HepG2 (cell line): ENCODE data around the gene JSRP1. TPM values are rescaled to one million over a fixed set of nuclear protein-coding genes. Genes with fewer than 3 reads are reported as not detected.

Experiments used
- ARNT2 ChIP-seq: sonication (generic); formaldehyde crosslinking; IDR thresholded peaks from 2 replicates; pipeline ENCODE4 v1.8.0; 2022; ENCODE audit warnings: mild to moderate bottlenecking, low read depth, missing genetic modification reagents, moderate library complexity
- EP300 ChIP-seq, 3 experiments: sonication (generic) in 1 of 3; formaldehyde crosslinking in 1 of 3; IDR thresholded peaks; 2 replicates each; pipeline versions ENCODE4 v1.5.1 to v1.6.1; 2011 to 2020; ENCODE audit warnings: low read depth in 2 of 3, low read length in 2 of 3, borderline replicate concordance in 1 of 3, improper control_type of control experiment in 1 of 3, mild to moderate bottlenecking in 1 of 3, missing genetic modification reagents in 1 of 3, moderate library complexity in 1 of 3
- HIVEP1 ChIP-seq: sonication (generic); formaldehyde crosslinking; IDR thresholded peaks from 2 replicates; pipeline ENCODE4 v1.4.0; 2020; ENCODE audit warnings: mild to moderate bottlenecking, missing genetic modification reagents
- HOXA7 ChIP-seq: sonication (generic); formaldehyde crosslinking; IDR thresholded peaks from 2 replicates; pipeline ENCODE4 v1.8.1; 2022; ENCODE audit warnings: mild to moderate bottlenecking, missing genetic modification reagents, moderate library complexity
- IKZF4 ChIP-seq: sonication (generic); formaldehyde crosslinking; IDR thresholded peaks from 2 replicates; pipeline ENCODE4 v1.5.1; 2020; ENCODE audit warnings: borderline replicate concordance, mild to moderate bottlenecking, low read depth, missing genetic modification reagents; ENCODE audit errors: not compliant biosample characterization
- KLF6 ChIP-seq: IDR thresholded peaks from 2 replicates; pipeline ENCODE4 v1.8.0; 2016; ENCODE audit warnings: missing biosample characterization, missing genetic modification reagents
- MLLT10 ChIP-seq: sonication (generic); formaldehyde crosslinking; IDR thresholded peaks from 2 replicates; pipeline ENCODE4 v1.4.0; 2020; ENCODE audit warnings: missing genetic modification reagents
- MNT ChIP-seq: fragments of 450-650 bp; IDR thresholded peaks from 2 replicates; pipeline ENCODE4 v1.6.1; 2016
- MZF1 ChIP-seq: sonication (generic); formaldehyde crosslinking; IDR thresholded peaks from 2 replicates; pipeline ENCODE4 v1.8.1; 2023; ENCODE audit warnings: mild to moderate bottlenecking, missing genetic modification reagents, borderline replicate concordance
- NCOA1 ChIP-seq: sonication (generic); formaldehyde crosslinking; IDR thresholded peaks from 2 replicates; pipeline ENCODE4 v1.9.0; 2021; ENCODE audit warnings: missing genetic modification reagents
- NCOA5 ChIP-seq: sonication (generic); formaldehyde crosslinking; IDR thresholded peaks from 2 replicates; pipeline ENCODE4 v1.4.0; 2020; ENCODE audit warnings: missing genetic modification reagents
- NCOR1 ChIP-seq: fragments of 200-600 bp; sonication (generic); IDR thresholded peaks from 2 replicates; pipeline ENCODE4 v1.7.0; 2017; ENCODE audit warnings: antibody characterized with exemption, low read length, borderline replicate concordance
- PREB ChIP-seq: sonication (generic); formaldehyde crosslinking; IDR thresholded peaks from 2 replicates; pipeline ENCODE4 v1.4.0; 2020; ENCODE audit warnings: missing genetic modification reagents
- PTBP1 ChIP-seq: fragments of 200-400 bp; formaldehyde crosslinking; IDR thresholded peaks from 2 replicates; pipeline ENCODE4 v1.6.1; 2018; ENCODE audit warnings: low read length, low read depth; ENCODE audit not compliant: poor library complexity, severe bottlenecking
- RFXAP ChIP-seq: sonication (generic); formaldehyde crosslinking; IDR thresholded peaks from 2 replicates; pipeline ENCODE4 v1.4.0; 2020; ENCODE audit warnings: missing genetic modification reagents, borderline replicate concordance
- TP53 ChIP-seq: sonication (generic); formaldehyde crosslinking; conservative IDR thresholded peaks from 2 replicates; pipeline ENCODE4 v1.4.0; 2020; ENCODE audit warnings: missing genetic modification reagents
- ZFY ChIP-seq: sonication (generic); formaldehyde crosslinking; IDR thresholded peaks from 2 replicates; pipeline ENCODE4 v1.4.0; 2020; ENCODE audit warnings: missing genetic modification reagents
- ZNF205 ChIP-seq: IDR thresholded peaks from 2 replicates; pipeline ENCODE4 v1.6.1; 2018; ENCODE audit warnings: missing biosample characterization, missing genetic modification reagents
- ZNF224 ChIP-seq: sonication (generic); formaldehyde crosslinking; IDR thresholded peaks from 2 replicates; pipeline ENCODE4 v1.5.0; 2020; ENCODE audit warnings: mild to moderate bottlenecking, missing genetic modification reagents
- ZNF282 ChIP-seq: fragments of 450-650 bp; IDR thresholded peaks from 2 replicates; pipeline ENCODE4 v1.6.1; 2018; ENCODE audit not compliant: partially characterized antibody
- ZNF441 ChIP-seq: sonication (generic); formaldehyde crosslinking; IDR thresholded peaks from 2 replicates; pipeline ENCODE4 v1.7.0; 2021; ENCODE audit warnings: missing genetic modification reagents, borderline replicate concordance
- ZNF839 ChIP-seq: sonication (generic); formaldehyde crosslinking; IDR thresholded peaks from 2 replicates; pipeline ENCODE4 v1.4.0; 2020; ENCODE audit warnings: missing genetic modification reagents, mild to moderate bottlenecking, borderline replicate concordance
- polyA plus RNA-seq, 8 experiments: library from polyadenylated mRNA; depleted of rRNA in 3 of 8; stranded (reverse) in 7 of 8; unstranded in 1 of 8; fragments of >200 nt; fragmentation: Illumina TruSeq in 4 of 8; extraction: Trizol in 4 of 8; gene quantifications; 2 replicates each; pipeline versions ENCODE4 v1.2.1 to v1.2.3, GENCODE V29; 2011 to 2016; ENCODE audit warnings: low read depth in 4 of 8, missing spikeins in 1 of 8, mixed read lengths in 1 of 8; ENCODE audit not compliant: insufficient read depth in 1 of 8
- total RNA-seq, 5 experiments: library from RNA; depleted of rRNA; stranded (reverse); fragments of >200 nt; fragmentation: Illumina TruSeq; extraction: Trizol; gene quantifications; 2 replicates each; pipeline ENCODE4 v1.2.3, GENCODE V29; 2016; ENCODE audit warnings: low read depth in 1 of 5
- TF ChIP-seq, protein P1 (sequence below): IDR thresholded peaks from 2 replicates; pipeline ENCODE4 v1.4.0; 2020; ENCODE audit warnings: mild to moderate bottlenecking, missing genetic modification reagents

The JSRP1 gene
- total and polyA plus RNA-seq, 2 of the 13 experiments (the other 11 are each of a cell fraction or from before 2014, with no cell fraction given), result 0.16 to 0.38 TPM

DNA sequence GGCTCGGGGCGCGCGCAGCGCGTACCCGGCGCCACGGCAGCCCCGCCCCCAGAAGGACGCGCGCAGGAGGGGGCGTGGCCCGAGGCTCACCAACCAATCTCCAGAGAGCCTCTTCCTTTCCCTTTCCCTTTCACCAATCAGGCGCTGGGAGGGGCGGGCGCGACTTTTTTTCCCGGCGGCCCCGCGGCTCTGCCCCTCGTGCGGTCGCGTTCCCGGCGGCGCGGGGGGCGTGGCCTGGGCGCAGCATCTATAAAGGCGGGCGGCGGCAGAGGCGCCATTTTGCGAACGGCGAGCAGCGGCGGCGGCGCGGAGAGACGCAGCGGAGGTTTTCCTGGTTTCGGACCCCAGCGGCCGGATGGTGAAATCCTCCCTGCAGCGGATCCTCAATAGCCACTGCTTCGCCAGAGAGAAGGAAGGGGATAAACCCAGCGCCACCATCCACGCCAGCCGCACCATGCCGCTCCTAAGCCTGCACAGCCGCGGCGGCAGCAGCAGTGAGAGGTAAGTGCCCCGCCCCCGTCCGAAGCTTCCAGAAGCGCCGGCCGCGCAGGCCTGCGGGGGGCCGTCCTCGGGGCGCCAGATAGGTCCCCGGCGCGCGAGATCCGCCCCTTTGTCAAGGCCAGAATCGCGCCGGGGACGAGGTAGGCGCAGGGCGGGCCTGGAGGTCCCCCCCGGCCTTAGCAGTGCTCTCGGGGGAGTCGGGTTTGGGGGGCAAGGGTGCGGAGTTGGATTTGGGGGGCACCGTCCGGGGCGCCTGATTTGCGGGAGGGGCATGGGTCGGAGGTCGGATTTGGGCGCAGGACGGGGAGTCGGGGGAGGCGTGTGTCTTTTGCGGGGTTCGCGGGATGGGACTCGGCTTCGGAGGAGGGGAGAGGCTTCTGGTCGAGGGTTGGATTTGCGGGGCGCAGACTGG lies 13.3 kb upstream of the JSRP1 start (continued):
- TF ChIP-seq, protein P1, sequence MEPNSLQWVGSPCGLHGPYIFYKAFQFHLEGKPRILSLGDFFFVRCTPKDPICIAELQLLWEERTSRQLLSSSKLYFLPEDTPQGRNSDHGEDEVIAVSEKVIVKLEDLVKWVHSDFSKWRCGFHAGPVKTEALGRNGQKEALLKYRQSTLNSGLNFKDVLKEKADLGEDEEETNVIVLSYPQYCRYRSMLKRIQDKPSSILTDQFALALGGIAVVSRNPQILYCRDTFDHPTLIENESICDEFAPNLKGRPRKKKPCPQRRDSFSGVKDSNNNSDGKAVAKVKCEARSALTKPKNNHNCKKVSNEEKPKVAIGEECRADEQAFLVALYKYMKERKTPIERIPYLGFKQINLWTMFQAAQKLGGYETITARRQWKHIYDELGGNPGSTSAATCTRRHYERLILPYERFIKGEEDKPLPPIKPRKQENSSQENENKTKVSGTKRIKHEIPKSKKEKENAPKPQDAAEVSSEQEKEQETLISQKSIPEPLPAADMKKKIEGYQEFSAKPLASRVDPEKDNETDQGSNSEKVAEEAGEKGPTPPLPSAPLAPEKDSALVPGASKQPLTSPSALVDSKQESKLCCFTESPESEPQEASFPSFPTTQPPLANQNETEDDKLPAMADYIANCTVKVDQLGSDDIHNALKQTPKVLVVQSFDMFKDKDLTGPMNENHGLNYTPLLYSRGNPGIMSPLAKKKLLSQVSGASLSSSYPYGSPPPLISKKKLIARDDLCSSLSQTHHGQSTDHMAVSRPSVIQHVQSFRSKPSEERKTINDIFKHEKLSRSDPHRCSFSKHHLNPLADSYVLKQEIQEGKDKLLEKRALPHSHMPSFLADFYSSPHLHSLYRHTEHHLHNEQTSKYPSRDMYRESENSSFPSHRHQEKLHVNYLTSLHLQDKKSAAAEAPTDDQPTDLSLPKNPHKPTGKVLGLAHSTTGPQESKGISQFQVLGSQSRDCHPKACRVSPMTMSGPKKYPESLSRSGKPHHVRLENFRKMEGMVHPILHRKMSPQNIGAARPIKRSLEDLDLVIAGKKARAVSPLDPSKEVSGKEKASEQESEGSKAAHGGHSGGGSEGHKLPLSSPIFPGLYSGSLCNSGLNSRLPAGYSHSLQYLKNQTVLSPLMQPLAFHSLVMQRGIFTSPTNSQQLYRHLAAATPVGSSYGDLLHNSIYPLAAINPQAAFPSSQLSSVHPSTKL, result peak; percentile 38; the same call in 1 of the 2 replicates
- no peak for TF ChIP-seq NCOR1
- TF ChIP-seq MNT, result peak; percentile 73
- peak; percentile 36; the same call in 1 of the 2 replicates for TF ChIP-seq ZNF441 (CRISPR knock-in tag)
- TF ChIP-seq MLLT10 (CRISPR knock-in tag), result no peak
- TF ChIP-seq EP300 (IDR thresholded peaks at IDR 0.05; ENCODE audit: low read depth in 2 of 2, low read length in 2 of 2), result no peak
- TF ChIP-seq EP300 (CRISPR knock-in tag; IDR thresholded peaks at IDR 0.05; ENCODE audit: borderline replicate concordance), result 0 out of 2 replicates have a peak, but pooled peaks have one; percentile 17
- TF ChIP-seq KLF6 (CRISPR knock-in tag), result peak; percentile 84
- TF ChIP-seq ZNF282, result no peak
- TF ChIP-seq IKZF4 (CRISPR knock-in tag), result peak; percentile 92
- TF ChIP-seq HIVEP1 (CRISPR knock-in tag), result peak; percentile 47
- 0 out of 2 replicates have a peak, but pooled peaks have one; percentile 43 for TF ChIP-seq ZNF205 (CRISPR knock-in tag)
- no peak for TF ChIP-seq NCOA1 (CRISPR knock-in tag)
- TF ChIP-seq PREB (CRISPR knock-in tag), result no peak
- no peak for TF ChIP-seq HOXA7
- no peak for TF ChIP-seq NCOA5 (CRISPR knock-in tag)
- 0 out of 2 replicates have a peak, but pooled peaks have one; percentile 52 for TF ChIP-seq ZNF224 (CRISPR knock-in tag)
- TF ChIP-seq ZNF839 (CRISPR knock-in tag), result no peak
- no peak for TF ChIP-seq PTBP1
- no peak; the same call in 1 of the 2 replicates for TF ChIP-seq RFXAP (CRISPR knock-in tag)
- TF ChIP-seq ARNT2 (CRISPR knock-in tag), result peak; percentile 81; the same call in 1 of the 2 replicates
- TF ChIP-seq TP53 (CRISPR knock-in tag), result no peak
- no peak for TF ChIP-seq MZF1 (CRISPR knock-in tag)
- TF ChIP-seq ZFY (CRISPR knock-in tag), result peak; percentile 55; the same call in 1 of the 2 replicates
